ENCODE results near the gene ZNF189.

The ZNF189 gene

DNA sequence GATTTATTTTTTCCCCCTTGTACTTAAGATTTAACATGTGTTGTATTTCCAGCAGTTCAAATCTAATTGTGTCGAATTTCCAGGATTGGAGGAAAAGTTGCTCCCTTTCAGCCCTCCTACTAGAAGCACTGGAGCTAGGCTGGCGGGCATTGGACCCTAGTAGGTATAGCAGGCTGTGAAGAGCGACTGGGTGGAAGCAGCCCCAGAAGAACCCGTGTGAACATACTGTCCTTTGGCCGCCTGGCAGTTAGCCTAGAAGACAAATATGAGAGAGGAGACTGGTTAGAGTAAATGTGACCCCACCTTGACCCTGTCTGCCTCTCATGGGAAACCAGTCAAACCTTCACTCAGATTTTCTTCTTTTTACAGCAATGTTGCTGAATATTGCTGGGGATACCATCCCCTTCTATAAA, 23.0 kb downstream of the ZNF189 start:
- DNase-seq, result no peak

DNA sequence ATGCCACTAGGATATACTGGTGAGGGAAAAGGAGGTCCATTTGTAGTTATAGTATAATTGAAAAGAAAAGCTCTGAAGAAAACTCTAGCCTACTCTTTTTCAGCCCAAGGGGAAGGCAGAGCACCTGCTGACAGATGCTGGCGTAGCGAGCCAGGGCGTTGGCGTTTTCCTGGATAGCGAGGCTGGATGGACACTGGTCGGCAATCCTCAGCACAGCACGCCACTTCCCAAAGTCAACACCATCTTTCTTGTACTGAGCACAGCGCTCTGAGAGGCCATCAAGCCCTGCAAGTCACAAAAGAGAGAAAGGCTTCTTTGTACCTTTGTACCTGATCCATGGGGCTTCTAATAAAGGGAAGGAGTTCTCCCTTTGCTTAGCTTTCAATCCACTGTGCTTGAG, 28.7 kb downstream of the ZNF189 start:
- no peak for DNase-seq

DNA sequence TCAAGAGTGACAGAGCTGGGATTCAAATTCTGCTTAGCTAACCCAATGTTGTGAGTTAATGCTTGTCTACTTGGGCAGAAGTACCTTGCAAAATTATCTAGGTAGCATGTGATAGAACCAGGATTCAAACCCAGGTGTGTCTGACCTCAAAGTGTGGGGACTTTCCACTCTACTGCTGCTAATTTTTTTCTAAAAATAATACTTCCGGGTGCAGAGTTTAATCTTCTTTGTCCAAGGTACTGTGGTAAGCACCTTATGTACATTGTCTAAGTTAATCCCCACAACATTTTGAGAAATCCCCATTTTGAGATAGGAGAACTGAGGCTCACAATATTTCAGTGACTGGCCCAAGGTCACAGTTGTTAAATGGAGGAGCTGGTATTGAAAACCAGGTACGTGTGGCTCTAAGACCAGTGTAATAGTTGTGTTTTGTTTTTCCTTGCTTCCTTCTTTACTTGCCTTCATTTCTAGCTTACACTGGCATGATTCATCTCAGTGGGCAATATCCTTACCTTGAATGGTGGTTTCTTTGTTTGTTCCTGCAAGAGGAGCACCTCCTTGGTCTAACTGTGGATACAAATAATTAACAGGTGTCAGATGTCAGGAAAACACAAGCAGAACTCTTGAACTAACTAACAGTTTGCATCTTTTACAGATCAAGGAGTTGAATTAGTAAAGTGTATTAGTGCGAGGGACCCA, 29.5 kb downstream of the ZNF189 start:
- no peak for DNase-seq

DNA sequence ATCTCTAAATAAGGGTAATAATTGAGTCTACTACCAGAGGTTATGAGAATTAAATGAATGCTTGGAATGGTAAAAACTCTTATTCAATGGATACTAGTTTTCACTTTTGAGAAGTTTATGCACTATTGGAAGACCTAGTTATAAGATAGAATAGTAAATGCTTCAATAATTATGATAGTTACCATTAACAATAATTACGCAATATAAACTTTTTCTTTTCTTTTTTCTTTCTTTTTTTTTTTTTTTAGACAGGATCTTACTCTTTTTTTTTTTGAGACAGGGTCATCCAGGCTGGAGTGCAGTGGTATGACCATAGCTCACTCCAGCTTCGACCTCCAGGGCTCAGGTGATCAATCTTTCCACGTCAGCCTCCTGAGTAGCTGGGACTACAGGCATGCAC, 30.3 kb downstream of the ZNF189 start:
- DNase-seq, result no peak

DNA sequence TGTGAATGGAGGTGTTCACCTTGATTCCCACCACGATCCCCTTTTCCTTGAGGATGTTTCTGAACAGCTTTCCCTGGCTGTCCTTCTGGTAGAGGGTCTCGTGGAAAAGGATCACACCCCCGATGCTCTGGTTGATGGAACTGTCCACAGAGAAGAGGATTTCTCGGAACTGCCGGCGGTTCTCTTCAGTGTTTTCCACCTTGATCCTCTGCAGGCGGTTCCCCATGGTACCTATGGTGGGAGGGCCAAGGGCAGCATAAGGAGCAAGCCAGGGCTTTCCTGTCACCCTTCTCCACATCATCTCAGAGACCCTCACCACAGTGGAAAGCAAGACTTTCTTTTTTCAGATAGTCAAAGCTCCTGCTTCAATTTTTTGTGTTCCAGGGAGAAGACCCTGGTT, 31.1 kb downstream of the ZNF189 start:
- DNase-seq, result no peak

DNA sequence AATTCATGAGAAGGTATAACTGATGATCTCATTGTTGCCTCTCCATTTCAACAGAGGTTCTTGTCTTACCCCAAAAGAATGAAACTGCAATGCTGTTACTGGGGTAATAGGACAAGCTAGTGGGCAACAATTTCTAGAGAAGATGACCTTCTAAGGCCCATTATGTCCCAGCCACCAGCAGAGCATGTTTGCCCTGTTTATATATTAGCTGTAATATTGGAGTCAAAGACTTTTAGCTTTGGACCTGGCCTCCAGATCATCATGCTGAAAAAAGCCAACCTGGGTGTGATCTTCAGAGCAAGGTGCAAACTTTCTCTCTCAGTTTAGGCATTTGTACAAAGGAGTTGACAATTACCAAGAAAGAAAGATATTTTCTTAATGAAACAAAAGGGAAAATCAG, 33.5 kb downstream of the ZNF189 start:
- DNase-seq, result no peak

DNA sequence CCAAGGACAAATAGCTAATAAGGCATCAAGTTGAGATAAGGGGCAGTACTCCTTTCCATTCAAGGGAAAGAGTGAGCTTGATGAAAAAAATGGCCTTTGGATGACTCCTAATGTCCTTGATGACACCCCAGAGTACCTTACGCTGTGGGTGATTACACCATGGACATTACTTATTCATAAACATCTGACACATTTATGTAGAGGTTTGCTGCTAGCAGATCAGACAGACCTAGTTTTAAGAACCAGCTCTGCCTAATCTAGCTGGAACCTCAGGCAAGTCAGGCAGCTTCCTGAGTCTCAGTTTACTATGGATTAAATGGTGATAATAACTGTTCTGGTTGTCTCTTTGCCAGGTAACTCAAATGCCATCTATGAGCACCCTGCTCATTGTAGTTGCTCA, 34.1 kb downstream of the ZNF189 start:
- DNase-seq, result no peak

DNA sequence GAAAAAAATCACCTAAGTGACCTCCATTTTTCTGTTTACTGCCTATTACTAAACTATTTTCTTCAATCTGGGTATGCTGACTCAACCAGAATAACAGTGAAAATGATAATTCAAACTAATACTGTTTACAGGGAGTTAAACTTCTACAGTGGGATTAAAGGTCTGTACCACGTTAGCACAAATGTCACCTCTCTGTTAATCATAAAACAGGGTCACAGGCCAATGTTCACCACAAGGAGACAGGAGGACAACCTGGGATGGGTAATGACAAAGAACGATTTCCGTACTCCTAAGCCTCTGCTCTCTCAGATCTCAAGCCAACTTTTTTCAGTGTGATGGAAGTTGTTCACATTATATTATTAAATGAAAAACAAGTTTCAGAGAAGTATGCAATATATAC, 34.6 kb downstream of the ZNF189 start:
- DNase-seq, result no peak

DNA sequence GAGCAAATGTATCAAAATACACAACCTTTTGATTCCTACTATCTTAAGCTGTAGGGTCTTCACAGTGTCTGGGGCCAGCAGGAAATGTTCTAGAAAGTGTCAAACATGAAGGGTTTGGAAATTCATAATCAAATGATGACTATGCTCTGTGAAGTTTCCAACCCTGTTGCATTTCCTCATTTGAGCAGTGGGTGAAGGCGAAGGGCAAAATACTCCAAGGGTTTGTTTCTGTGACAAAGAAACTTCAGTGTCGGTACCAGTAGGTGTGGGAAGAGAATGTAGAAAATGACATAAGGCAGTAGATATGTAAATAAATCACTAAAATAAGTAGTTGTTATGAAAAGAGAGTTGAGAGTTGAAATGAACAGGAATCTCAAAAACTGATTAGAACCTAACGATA, 36.3 kb downstream of the ZNF189 start:
- DNase-seq, result no peak

DNA sequence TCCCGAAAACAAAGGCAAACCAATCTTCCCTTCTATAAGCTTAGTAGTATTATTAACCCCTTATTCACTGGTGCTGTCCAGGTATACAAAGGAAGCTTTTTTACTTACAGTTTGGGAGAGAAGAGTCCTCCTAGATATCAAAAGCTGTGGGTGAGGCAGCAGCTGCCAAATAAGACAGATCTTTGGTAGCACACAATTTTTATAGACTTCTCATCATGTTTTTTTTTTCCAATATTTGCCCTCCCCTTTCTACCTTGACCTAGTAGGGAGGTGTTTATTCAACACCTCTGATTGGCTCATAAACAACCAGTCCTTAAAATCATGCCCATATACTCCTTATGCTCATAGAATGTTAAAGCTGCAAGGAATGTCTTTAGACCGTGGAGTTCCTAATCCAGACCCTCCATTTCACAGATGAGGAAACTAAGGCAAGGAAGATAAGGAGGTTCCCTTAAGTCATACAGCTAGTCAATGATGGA, 37.0 kb downstream of the ZNF189 start, which contains the start of gene ALDOB:
Gene ALDOB (minus strand): TSS at position 174 of the 479 bp plus-strand sequence. CDS start 4,887 bp downstream, outside the sequence.
- no peak for DNase-seq

DNA sequence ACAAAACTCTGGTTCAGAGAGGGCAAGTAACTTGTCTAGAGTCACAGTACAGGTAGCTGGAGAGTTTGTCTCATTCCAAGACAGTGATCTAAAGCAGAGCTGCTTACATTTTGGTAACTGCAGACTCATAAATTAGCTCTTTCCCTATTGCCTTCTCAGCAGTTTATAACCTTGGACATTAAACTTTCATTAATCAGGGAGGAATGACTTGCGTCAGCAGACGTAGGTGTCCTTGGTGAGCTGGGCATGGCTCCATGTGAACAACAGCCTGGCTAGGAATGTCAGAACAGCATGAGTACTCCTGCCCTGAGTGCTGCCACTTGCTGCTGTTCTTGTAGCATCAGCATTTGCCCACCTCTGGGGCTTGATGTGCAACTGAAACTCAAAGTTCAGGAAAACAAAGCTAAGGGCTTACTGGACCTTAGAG, 39.2 kb downstream of the ZNF189 start:
- no peak for DNase-seq

DNA sequence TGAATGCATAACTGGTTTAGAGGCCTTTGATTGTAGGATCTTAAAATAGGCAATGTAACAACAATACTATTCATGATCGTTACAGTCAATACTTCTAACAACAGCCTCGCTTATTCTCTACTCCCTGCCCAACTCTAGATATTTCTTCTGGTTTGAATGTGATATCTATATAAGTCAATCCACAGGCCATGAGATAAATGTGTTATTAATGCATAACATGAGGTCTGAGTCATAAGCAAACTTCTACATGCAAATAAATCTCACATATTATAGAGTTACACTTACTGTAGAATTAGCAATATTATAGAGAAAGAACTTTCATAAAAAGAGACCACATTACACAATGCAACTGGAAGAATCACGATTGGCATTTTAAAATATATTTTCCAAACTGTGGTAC, 39.9 kb downstream of the ZNF189 start:
- DNase-seq, result no peak

DNA sequence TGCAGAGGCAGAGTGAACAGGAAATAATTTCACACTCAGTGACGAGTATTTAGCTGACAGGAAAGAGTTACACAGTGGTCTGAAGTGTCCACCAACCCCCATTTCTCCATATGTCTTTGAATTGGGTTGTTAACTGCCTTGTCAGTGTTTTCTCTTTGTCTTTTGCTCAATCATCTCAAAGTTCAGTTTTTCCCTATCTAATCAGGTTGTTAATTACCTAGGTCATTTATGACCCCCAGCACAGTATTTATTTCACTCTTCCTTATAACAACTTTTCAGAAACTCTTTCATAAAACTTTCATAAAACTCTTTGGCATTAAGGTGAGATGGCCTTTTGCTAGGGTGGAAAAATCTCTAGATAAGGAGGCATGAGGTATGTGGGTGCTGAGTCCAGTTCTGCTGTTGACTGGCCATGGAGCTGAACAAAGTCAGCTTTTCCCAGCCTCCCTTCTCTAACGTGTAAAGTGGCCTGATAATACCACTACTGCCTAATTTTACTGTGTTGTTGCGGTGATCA, 42.1 kb downstream of the ZNF189 start:
- no peak for DNase-seq

DNA sequence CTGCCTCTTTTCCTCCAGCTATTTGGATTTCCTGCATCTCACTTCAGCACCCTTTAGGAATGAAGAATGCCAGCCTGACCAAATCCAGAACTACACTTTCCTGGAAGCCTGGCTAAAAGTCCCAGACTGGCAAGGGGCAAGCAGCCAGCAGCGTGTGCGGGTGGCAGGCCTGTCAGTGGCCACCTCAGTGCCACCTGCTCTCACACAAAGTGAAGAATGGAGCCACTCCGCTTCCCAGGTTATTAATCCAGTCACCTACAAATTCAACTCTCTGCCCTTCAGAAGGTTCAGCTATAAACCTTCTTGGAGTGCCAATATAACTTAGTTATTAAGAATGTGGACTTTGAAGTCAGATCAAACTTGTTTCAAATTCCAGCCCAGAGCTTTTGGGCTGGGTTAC, 43.7 kb downstream of the ZNF189 start:
- DNase-seq, result no peak

DNA sequence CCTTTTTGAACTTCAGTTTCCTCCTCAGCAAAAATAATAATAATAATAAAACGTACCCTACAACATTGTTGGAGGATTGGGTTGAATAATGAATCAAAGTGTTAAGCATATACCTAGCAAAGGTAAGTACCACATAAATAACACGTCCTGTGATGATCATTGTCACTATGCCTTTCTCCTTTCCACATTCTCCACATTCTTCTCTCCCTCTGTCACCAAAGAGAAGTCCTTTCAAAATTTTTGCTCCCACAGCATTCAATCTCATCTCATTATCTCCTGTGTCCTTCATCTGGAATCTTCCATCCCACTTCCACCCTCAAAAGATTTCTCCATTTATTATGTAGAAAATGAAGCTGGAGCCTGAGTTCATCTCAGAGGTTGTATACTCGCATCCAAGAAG, 44.1 kb downstream of the ZNF189 start:
- no peak for DNase-seq

DNA sequence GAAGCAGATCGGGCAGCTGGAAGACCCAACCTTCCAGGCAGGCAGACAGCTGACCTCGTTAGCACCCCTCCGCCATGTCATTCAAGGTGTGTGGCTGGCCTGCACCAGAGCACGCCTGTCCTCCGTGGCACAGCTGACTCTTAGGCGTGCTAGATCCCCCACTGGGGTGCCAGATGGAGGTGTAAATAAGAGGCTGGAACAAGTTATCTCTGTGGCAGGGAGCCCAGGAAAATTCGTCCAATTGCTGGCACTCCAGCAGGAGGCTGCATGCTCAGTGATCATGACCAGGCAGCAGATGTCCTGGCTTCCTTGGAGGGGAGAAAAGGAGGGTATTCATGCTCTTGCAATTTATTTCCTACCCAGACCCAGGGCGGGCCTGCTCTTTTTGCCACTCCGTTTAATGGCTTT, 44.7 kb downstream of the ZNF189 start:
- no peak for DNase-seq

DNA sequence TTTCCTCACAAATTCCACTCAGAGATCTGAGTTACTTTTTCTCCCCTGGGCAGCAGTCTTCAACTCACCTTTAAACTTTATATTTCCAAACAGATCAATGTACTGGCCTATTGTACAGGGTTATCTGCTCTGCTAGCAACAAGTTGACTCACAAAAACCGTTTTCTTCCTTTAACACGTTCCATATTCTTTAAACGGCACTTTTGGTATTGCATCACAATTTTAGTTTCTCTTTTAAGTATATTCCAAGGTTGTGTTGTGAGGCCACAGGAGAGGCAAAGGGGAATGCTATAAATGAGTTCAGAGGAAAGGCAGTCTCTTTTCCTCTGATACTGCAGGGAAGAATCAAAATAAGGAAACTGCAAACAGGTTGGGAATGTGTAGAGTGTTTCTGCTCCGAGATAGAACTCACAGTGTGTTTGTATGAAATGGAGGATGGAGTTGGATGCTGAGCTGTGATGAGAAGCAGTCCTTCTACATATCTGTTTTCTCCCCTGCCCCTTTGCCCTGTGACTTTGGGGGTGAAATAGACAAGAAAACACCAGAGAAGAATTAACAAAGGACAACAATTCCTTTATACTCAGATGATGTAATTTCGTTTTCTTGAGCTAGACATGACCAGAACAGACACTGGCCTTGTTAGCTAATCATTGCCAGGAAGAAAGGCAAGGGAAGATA, 46.8 kb downstream of the ZNF189 start:
- DNase-seq, result no peak

DNA sequence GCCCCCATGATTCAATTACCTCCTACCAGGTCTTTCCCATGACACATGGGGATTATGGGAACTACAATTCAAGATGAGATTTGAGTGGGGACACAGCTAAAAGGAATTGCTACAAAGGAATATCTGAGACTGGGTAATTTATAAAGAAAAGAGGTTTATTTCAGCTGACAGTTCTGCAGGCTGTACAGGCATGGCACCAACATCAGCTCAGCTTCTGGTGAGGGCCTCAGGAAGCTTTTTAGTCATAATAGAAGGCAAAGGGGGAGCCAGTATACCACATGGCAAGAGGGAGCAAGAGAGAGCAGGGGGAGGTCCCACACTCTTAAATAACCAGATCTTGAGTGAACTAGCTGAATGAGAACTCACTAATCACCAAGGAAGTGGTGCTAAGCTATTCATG, 48.1 kb downstream of the ZNF189 start:
- DNase-seq, result no peak

DNA sequence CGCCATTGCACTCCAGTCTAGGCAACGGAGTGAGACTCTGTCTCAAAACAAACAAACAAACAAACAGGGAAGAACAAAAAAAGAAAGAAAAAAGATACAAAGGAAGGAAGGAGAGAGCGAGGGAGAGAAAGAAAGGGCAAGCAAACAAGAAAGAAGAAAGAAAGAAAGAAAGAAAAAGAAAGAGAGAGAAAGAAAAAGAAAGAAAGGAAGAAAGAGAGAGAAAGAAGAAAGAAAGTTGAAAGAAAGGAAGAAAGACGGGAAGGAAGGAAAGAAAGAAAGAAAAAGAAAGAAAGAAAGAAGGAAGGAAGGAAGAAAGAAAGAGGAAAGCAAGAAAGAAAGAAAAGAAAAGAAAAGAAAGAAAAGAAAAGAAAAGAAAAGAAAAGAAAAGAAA, 50.0 kb downstream of the ZNF189 start:
- no peak for DNase-seq

DNA sequence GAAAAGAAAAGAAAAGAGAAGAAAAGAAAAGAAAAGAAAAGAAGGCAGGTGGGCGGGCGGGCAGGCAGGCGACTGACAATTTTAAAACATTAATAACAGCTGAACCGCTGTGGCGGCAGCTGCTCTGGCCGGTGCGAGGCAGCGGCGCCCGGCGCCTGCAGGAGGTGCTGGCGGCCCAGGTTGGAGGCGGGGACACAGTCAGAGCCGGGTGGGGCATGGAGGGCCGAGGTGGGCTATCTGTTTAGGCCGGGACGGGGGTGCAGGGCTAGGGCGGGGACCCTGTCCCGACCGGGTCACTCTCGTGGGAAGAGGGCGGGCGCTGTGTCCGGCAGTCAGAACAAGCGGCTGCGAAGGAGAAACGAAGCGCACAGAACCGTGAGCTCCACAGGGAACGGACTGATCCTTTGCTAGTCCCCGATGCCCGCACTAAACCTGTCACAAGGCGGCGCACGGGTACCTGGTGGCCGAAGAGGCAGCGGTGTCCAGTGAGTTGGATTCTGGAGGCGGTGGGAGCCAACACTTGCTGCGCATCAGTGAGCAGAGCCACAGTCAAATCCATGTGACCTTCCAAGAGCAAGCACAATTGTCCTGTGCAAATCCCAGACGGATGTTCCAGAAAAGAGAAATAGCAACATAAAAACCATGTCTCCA, 50.5 kb downstream of the ZNF189 start:
- peak; percentile 23 for DNase-seq

DNA sequence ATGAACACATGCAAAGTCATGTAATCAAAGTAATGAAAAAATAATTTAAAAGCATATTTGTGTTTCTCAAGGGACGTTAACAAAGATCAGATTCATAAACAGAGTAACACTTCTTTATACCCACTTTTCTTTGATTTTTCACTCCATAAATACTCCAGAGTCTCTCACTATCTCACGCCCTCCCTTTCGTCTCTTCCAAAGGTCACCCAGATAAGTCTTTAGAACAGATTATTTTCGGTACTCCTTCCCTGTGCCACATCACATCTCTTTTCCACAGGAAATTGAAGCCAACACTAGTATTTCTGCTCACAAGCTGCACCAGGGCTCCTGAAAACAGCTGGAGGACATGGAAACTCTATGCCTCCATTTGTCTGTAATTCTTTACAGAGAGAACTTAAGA, 52.3 kb downstream of the ZNF189 start:
- no peak for DNase-seq

DNA sequence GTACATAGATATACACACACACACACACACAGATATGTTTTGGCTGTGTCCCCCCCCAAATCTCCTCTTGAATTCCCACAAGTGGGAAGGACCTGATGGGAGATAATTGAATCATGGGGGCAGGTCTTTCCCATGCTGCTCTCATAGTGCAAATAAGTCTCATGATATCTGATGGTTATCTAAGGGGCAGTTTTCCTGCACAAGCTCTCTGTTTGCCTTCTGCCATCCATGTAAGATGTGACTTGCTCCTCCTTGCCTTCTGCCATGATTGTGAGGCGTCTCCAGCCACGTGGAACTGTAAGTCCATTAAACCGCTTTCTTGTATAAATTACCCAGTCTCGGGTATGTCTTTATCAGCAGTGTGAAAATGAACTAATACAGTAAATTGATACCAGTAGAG, 52.8 kb downstream of the ZNF189 start:
- DNase-seq, result no peak

DNA sequence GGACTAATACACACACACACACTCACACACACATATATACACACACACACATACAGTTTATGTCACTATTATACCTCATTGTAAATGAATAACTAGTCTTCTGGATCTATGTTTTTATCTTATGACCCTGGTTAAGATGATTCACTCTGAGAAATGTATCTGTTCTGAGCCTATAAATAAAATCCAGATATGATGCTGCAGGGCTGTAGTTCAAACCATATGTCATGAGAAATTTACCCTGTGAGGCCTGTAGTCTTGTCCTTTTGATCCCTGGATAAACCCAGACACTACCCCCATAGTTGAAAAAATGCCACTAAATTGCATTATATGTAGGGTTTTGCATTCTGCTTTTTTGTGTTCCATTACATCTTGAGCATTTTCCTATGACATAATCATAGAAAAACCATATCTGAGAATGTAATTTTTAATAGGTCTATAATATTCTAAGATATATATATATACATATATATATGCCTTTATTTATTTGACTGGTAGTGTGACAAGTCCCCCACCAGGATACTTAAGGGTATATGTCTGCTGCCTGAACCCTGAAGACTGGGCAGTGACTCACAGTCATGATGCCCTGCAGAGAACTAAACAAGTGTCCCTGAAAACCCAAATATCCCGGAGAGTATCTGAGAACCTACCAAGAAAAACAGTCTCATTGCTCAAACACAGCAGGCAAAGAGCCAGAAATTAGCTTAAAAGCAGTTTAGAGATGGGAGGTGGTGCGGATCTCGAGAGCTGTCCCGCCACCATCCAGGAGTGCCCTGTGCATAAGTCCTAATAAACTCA, 55.3 kb downstream of the ZNF189 start:
- no peak for DNase-seq

All from CD4-positive, alpha-beta T cell treated with Interleukin-4 for 4 hours (primary cell).